Naive thymus-derived CD4-positive, alpha-beta T cell (primary cell): Measurements from ENCODE around the gene CFAP44. TPM values are rescaled to one million over a fixed set of nuclear protein-coding genes. Genes with fewer than 3 reads are reported as not detected.

Experiments
- microRNA-seq: library from miRNA; unstranded; fragments of <30 nt; microRNA quantifications from one replicate; pipeline ENCODE4 v1.2.0, GENCODE V29; 2022; ENCODE audit warnings: borderline microRNAs expressed
- polyA plus RNA-seq, 2 donors: library from polyadenylated mRNA; unstranded; fragments of 300-500 nt; fragmentation: Illumina TruSeq; gene quantifications; one replicate each; pipeline ENCODE4 v1.2.3, GENCODE V29; 2021
- total RNA-seq, 6 experiments: library from RNA in 5 of 6; stranded (reverse) in 5 of 6; gene quantifications; 1 replicate in 5 of 6; 2 replicates in 1 of 6; pipeline ENCODE4 v1.2.3 and lab custom pipeline; 2021 to 2026

Gene CFAP44
- total and polyA plus RNA-seq, 7 experiments from 2014 or later, result 0.29 to 40.9 (median 8.3) TPM

Small RNA genes lying within 50 kb of the gene (microRNA-seq; reads per million reads assigned to microRNA genes)
- gene MIR8076, result not detected

Other genes starting within 250 kb of the CFAP44 start
- under 1 TPM in 1 of 5 experiments, not detected in 4; 0.98 TPM for gene BOC, start 229.9 kb downstream of the CFAP44 start, total RNA-seq
- not detected for gene BOC, start 229.9 kb downstream of the CFAP44 start, polyA plus RNA-seq
- 10 to 100 TPM; 16.7 to 44.3 (median 21.7) TPM for gene SPICE1, start 73.7 kb upstream of the CFAP44 start, total RNA-seq
- gene SPICE1, start 73.7 kb upstream of the CFAP44 start, polyA plus RNA-seq, result 1 to 10 TPM; 5.1 to 6.0 TPM
- 10 to 100 TPM; 32.1 to 65.7 (median 60.7) TPM for gene SIDT1, start 91.1 kb upstream of the CFAP44 start, total RNA-seq
- 10 to 100 TPM; 19.9 to 33.3 TPM for gene SIDT1, start 91.1 kb upstream of the CFAP44 start, polyA plus RNA-seq